Measurements from ENCODE around the gene ENPP3. TPM values are rescaled to one million over a fixed set of nuclear protein-coding genes. Genes with fewer than 3 reads are reported as not detected.

The ENPP3 gene
- polyA plus RNA-seq, 1 of the 3 experiments (the other 2 are of a cell fraction): not detected

- H2AFZ ChIP-seq (ENCODE audit: low read depth): 0 out of 2 replicates have a peak overlapping the region, but pooled peaks have one; percentile 13
- no peaks in the 10 kb centered on the region for H3K79me2 ChIP-seq (ENCODE audit: insufficient read depth)
- 2% methylated on average over 5 of the region's 5 CpGs for WGBS (ENCODE audit: low lambda C conversion rate)
- H3K27ac ChIP-seq (ENCODE audit: low read depth in 2 of 2, low read length in 1 of 2): no peak overlapping the region
- no peak for TF ChIP-seq IRF3 (IDR thresholded peaks at IDR 0.05; ENCODE audit: low read depth, low read length)
- no peak for TF ChIP-seq JUND (IDR thresholded peaks at IDR 0.05)
- no peak for TF ChIP-seq SMC3 (IDR thresholded peaks at IDR 0.05; ENCODE audit: low read depth, low read length)
- TF ChIP-seq YY1 (IDR thresholded peaks at IDR 0.05; ENCODE audit: low read depth): no peak
- no peak for TF ChIP-seq RAD21 (IDR thresholded peaks at IDR 0.05; ENCODE audit: low read length)
- TF ChIP-seq, protein P1, sequence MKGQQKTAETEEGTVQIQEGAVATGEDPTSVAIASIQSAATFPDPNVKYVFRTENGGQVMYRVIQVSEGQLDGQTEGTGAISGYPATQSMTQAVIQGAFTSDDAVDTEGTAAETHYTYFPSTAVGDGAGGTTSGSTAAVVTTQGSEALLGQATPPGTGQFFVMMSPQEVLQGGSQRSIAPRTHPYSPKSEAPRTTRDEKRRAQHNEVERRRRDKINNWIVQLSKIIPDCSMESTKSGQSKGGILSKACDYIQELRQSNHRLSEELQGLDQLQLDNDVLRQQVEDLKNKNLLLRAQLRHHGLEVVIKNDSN (IDR thresholded peaks at IDR 0.05; ENCODE audit: borderline replicate concordance, low read depth): no peak
- TF ChIP-seq, protein P2, sequence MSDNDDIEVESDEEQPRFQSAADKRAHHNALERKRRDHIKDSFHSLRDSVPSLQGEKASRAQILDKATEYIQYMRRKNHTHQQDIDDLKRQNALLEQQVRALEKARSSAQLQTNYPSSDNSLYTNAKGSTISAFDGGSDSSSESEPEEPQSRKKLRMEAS (IDR thresholded peaks at IDR 0.05; ENCODE audit: low read depth): no peak
- no peak for TF ChIP-seq MXI1 (IDR thresholded peaks at IDR 0.05; ENCODE audit: low read depth, low read length)
- TF ChIP-seq, protein P3, sequence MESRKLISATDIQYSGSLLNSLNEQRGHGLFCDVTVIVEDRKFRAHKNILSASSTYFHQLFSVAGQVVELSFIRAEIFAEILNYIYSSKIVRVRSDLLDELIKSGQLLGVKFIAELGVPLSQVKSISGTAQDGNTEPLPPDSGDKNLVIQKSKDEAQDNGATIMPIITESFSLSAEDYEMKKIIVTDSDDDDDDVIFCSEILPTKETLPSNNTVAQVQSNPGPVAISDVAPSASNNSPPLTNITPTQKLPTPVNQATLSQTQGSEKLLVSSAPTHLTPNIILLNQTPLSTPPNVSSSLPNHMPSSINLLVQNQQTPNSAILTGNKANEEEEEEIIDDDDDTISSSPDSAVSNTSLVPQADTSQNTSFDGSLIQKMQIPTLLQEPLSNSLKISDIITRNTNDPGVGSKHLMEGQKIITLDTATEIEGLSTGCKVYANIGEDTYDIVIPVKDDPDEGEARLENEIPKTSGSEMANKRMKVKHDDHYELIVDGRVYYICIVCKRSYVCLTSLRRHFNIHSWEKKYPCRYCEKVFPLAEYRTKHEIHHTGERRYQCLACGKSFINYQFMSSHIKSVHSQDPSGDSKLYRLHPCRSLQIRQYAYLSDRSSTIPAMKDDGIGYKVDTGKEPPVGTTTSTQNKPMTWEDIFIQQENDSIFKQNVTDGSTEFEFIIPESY (IDR thresholded peaks at IDR 0.05; ENCODE audit: borderline replicate concordance, low read depth): no peak
- no peak for TF ChIP-seq PBX3 (IDR thresholded peaks at IDR 0.05)
- no peak for TF ChIP-seq FOXJ3 (CRISPR knock-in tag; IDR thresholded peaks at IDR 0.05)
- TF ChIP-seq NRF1 (IDR thresholded peaks at IDR 0.05; ENCODE audit: low read depth, low read length): no peak
- TF ChIP-seq ELF1 (IDR thresholded peaks at IDR 0.05): no peak
- no peak for TF ChIP-seq CHD2 (IDR thresholded peaks at IDR 0.05; ENCODE audit: low read length, partially characterized antibody)
- no peak for TF ChIP-seq FOXM1 (IDR thresholded peaks at IDR 0.05; ENCODE audit: low read depth)
- H4K20me1 ChIP-seq (ENCODE audit: insufficient read depth): no peaks in the 10 kb centered on the region
- no peaks in the 10 kb centered on the region for H3K9me3 ChIP-seq
- no peak for DNase-seq
- H3K27me3 ChIP-seq (ENCODE audit: insufficient read depth): peaks cover 12% of the 10 kb centered on the region; the same call in 1 of the 2 replicates
- POLR2A ChIA-PET: no interaction called here
- CTCF ChIA-PET: interaction anchor here (3.4 to 3.6 kb wide), 2 partner anchors 65 to 217 kb away, joined by 12 to 21 read pairs; partner anchors contain the start of gene MED23
- H3K4me1 ChIP-seq (ENCODE audit: control insufficient read depth in 1 of 2, insufficient read depth in 2 of 2, low read depth in 1 of 2, low read length in 1 of 2): no peaks in the 10 kb centered on the region
- H3K4me3 ChIP-seq (ENCODE audit: low read depth in 2 of 2, low read length in 1 of 2): no peak overlapping the region
- H3K36me3 ChIP-seq (replicated peaks in 1 of 2; ENCODE audit: control insufficient read depth in 1 of 2, insufficient read depth in 2 of 2, low read length in 1 of 2): no peaks in the 10 kb centered on the region
- H3K9me2 ChIP-seq: no peaks in the 10 kb centered on the region
- no peak overlapping the region for H3K4me2 ChIP-seq
- H3F3A ChIP-seq (replicated peaks; ENCODE audit: insufficient read depth): no peaks in the 10 kb centered on the region
- no peak overlapping the region for H3K9ac ChIP-seq
These were observed 56.3 kb downstream of the ENPP3 start for GRCh38 chr6:131693384-131693783.
